COLO829 (cell line): ENCODE measurements around the gene CEP192.

Experiments used
- DNase-seq: peaks from one replicate; pipeline ENCODE4 v3.0.0; 2012; ENCODE audit warnings: low spot score

Gene CEP192

DNA sequence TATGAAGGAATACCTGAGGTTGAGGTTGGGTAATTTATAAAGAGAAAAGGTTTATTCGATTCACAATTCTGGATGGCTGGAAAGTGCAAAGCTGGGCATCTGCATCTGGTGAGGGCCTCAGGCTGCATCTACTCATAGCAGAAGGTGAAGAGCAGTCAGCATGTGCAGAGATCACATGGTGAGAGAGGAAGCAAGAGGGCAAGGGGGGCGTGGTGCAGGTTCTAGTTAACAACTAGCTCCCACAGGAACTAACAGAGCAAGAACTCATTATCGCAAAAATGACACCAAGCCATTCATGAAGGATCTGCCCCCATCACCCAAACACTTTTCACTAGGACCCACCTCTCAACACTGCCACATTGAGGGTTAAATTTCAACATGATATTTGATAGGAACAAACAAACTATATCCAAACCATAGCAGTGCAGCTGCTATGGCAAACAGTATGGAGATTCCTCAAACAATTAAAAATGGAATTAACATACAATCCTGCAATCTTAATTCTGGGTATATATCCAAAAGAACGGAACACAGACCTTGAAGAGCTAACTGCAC, 154.6 kb downstream of the CEP192 start:
- DNase-seq, result no peak

DNA sequence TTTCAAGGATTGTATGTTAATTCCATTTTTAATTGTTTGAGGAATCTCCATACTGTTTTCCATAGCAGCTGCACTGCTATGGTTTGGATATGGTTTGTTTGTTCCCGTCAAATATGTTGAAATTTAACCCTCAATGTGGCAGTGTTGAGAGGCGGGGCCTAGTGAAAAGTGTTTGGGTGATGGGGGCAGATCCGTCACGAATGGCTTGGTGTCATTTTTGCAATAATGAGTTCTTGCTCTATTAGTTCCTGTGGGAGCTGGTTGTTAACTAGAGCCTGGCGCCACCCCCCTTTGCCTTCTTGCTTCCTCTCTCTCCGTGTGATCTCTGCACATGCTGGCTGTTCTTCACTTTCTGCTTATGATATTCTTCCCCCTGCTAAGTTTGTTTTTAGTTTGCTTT, 156.0 kb downstream of the CEP192 start:
- DNase-seq, result no peak

DNA sequence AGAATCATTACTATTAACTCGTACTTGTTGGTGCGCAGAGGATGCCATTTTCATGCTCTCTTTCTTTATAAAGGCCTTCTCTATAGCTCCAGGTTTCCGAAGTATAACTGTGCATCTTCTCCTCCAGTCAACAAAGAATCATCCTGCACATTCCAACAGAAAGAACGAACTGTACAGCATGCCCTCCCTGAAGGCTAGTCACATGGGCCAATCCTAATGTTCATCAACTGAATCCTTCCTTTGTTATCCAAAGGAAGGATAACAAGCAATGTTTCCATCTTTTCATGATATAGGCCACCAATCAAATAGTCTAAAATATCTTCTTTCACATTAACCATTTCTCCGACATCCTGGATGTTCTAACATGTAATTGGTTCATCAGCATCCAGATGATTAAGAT, 160.5 kb downstream of the CEP192 start:
- DNase-seq, result no peak

DNA sequence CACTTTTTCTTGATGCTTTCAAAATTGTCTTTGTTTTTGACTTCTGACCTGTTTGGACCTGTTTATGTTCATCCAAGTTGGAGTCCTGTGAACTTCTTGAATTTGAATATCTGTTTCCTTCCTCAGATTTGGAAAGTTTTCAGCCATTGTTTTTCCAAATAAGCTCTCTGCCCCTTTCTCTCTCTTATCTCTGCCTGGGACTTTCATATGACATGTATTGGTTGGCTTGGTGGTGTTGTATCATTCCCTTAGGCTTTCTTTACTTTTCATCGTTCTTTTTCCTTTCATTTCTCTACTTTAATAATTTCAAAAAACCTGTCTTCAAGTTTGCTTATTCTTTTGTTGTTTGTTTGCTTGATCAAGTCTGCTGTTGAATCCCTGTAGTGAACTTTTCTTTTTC, 167.3 kb downstream of the CEP192 start:
- no peak for DNase-seq

DNA sequence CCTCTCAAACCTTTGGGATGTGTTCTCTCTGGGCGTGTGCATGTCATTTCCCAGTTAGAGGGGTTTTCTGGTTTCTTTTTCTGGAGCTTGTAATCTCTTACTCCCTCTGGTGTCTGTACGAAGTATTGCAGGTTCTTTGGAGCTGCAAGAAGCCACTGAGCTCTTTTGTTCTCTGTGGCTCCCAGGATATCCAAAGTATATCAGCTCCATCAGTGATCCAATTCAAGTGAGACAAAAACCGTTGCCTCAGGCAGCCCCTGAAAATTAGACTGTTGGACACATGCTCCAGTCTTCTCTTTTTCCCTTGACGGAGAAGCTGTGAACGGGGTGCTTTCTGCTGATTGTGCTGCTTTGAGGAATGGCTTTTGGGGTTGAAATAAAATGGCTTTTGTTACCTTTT, 168.4 kb downstream of the CEP192 start:
- DNase-seq, result peak; percentile 89

DNA sequence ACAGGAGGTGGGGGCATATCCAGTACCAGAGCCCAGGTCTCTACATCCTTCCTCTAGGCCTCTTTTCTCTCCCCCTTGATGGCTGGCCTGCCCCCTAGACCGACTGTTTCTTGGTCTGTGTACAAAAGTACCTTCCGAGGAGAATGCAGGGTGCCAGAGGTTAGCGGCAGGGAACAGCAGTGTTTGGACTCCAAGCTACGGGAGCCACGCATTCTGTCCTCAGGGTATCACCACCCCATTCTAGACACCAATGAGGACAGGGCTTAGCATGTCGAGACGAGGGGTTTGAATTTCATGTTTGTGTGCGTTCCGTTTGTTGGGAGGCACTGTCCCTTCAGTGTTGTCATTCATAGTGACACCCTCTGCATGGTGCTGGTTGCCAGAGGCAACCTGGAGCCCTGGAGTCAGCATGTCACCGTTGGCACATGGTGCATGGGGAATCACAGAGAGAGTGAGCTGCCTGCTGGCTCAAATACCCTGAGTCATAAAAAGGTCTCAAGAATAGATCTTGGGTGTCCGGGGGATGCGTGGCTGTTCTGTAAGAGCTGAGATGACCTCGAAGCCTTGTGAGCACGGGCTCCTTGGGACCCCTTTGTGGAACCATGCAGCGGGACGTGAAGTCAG, 170.2 kb downstream of the CEP192 start:
- no peak for DNase-seq

DNA sequence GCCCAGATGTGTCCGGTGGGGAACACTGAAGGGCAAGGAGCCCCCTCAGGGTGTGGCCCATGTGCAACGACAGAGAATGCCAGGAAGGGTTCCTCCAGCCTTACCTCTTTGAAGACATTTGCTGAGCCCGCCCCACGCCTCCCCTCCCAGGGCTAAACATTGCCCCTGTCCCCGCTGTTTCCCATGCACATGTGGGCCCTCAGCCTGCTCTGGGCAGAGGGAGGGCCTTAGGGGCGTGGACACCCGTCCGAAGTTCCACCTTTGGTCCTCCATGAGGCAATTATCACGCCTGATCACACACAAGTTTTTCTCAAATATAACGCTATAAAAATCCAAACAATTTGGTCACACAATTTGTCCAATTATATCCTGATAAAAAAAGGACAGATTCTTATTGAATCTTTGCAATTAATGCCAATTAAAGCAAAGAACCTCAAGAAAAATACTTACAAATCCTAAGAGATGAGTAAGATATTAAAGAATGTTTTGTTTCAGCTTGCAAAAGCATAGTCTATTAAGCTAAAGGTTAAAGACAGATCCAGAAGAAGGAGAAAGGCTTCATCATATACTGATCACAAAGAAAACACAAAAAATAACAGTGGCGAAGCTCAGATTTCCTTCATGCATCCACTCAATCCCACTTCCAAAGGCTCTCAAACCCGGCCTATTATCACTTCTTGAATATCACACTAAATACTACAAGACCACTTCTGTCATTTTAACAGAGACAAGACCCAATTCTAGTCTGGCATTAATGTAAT, 172.2 kb downstream of the CEP192 start:
- no peak for DNase-seq

DNA sequence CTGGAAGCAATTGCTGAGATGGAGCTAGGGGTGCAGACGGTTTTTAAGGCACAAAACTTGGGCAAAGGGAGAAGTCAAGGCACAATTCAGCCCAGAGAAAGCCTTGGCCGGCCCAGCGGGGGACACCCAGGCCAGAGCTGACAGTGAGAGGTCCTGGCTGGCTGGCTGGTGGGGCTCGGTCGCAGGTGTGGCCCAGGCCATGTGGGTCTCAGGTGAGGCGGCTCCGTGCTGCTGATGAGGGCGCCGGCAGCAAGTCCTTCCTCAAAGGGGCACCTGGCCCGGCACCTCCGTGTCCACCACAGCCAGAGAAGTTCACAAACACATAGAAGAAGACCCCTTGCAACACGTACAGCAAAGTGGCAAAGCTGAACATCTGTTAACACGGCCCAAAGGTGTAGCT, 173.2 kb downstream of the CEP192 start:
- no peak for DNase-seq

DNA sequence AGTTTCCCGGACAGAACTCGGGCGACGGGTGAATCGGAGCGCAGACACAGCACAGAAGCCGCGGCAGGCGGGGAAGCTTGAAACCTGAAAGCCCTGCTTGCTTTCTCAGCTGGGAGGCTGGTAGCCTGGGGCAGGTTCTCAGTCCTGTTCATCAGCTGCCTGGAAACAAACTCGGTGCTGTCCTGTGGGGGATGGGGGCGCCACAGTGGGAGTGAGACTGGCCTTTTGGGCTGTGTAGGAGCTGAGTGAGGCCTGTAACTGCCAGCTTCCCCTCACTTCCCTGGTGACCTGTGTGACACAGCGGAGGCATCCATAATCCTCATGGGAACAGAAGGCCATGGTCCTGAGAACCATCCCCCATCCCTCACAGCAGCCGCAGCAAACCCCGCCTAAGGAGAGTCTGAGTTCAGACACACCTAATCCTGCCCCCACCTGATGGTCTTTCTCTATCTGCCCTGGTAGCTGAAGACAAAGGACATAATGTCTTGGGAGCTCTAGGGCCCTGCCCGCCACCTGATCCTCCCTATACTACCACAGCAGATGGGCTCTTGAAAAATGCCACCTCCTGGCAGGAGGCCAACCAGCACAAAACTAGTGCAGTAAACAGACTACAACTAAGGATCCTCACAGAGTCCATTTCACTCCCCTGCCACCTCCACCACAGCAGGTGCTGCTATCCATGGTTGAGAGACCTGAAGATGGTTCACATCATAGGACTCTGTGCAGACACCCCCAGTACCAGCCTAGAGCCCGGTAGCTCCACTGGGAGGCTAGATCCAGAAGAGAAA, 174.7 kb downstream of the CEP192 start:
- DNase-seq, result no peak

DNA sequence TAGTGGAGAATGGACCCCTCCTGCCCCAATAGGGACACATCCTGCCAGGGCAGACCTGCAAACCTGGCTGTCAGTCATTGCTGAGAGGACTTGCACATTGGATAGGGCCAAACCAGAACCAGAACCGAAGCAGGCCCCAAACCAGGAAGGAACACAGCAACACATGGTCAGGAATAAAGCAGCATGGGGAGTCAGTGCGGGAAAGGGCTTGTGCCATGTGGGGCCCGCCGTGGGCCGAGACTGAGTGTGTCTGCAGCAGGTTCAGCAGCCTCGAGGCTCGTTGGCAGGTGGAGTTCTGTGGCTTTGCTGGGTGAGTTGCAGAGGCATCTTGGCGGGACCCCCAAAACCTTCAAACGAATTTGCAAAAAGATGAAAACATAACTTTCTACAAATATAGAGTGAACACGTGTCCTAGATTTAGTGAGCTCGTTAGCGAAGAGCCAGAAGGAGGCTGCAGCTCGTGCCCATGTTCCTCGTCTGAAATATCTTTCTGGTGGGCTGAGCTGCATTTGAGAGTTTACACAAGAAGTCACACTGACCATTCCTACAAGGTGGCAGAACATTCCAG, 182.5 kb downstream of the CEP192 start:
- no peak for DNase-seq
